ENCODE measurements around the gene HSPA4L.

GRCh38 chr4:127775843-127776242 lies 6.3 kb upstream of the HSPA4L start:
- TF ChIP-seq CTCF (IDR thresholded peaks at IDR 0.05) = no peak
- TF ChIP-seq POLR2A (IDR thresholded peaks at IDR 0.05) = no peak

All from right lobe of liver (tissue), 4 donors.